GM18519 (cell line): ENCODE results near the gene COBL.

Experiments used
- ATAC-seq: cut with Tn5 transposase; IDR thresholded peaks from one replicate; pipeline ENCODE4 v1.9.1; 2021; ENCODE audit warnings: mild to moderate bottlenecking, moderate library complexity; ENCODE audit not compliant: unreplicated experiment, low FRiP score

COBL gene

DNA sequence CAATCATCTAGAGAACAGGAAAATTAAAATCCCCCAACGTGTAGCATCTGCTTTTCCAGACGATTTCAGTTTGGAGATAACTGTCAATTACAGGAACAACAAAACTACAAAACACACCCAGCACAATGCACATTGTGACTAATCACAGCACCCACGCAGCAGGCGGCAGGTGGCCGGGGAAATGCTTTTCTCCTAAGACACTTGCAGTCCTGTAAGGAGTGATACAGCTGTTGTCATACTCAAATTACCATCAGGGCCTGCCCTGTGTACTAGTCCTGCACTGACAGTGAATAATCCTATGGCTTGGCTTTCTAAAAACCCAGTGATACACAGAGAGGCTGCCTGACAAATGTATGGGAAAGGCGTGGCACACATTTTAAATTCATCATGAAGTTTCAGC is 37.8 kb downstream of the COBL start:
- no peak for ATAC-seq

DNA sequence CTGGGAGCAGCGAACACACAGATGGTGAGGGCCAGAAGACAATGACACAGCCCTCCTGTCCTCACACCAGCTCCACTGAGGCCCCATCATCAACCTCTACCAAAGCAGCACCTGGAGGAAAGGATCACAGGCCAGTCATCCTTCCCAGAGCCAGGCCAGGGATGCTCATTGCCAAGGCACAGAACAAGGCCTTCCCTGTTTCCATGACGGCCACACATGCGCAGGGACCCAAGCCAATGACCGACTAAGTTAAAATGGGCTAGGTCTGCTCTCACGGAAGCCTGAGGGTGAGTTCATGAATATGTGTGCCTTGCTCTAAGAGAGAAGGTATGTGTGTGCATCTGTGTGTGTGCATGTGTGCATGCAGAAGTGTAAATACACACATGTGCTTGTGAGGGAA is 39.6 kb downstream of the COBL start:
- ATAC-seq, result no peak

DNA sequence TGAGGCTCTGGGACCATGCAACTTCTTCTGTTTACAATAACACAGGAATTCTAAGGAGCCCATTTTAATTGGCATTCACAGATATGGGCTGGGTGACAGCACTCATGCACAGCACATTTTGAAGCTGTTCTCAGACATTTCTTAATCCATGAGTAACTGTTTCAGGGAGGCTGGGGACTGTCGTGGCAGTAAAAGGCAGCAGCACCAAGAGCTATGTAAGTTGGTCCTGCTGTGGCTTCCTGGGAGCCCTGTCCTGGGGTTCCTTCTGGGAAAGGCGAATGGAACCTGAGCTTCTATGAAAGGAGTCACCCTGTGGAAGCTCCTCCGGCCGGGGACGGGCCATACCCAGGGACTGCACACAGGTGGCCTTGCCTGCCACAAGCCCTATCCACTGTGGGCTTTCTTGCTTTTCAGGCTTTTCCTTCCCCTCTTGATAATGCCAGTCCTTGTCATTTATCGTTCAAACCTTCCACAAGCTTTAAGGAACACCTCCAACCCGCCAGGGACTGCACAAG is 40.5 kb downstream of the COBL start:
- ATAC-seq, result no peak

DNA sequence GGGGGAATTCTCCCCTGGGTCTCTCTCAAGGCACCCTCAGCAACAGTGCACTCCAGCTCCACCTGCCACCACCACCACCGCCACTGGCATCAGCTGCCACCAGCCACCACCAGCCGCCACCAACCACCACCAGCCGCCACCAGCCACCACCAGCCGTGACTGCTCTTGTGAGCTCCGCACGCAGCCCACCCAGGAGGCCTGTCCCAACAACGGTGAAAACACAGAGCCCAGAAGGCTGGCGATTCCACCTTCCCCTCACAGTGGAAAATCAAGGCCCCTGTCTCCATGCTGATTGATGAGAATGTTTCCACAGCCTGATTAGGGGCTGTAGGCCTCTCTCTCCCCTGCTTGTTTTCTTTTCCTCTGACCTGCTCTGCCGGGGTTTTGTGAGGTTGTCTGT is 41.1 kb downstream of the COBL start:
- ATAC-seq, result no peak

- ATAC-seq, result no peak
Observed at GRCh38 chr7:51274955-51275354, 41.7 kb downstream of the COBL start.

DNA sequence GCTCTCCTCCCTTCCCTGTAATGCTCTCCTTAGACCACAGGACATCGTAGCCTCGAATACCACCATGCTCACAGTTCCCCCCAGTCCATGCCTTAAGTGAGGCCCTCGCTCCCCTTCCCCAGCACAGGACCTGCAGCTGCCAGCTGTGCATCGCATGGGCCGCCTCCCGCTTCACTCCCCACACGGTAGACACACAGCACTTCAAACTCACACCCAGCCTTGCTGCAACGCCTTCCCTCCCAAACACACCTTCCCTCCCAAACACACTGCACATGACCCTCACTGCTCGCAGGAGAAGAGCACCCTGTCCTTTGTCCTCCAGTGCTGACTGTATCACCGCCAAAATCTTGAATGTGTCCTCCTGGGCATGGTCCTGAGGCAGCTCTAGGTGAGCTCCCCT is 42.6 kb downstream of the COBL start:
- no peak for ATAC-seq

DNA sequence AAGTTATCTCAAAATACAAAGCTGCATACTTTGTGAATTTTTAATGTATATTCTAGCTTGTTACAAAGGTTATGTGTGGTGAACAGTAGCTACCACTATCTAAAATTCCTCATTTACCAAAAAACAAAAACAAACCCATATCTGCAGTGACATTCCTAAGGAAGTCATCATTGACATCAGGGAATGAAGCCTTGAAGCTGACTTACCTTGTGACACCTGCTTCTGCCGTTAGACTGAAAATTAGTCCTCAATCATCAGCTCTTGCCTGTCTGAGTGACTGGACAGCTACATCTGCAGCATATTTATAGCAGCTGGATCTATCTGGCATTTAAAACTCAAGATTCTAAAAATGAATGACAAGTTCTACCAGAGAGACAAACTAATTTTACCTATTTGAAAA is 43.2 kb downstream of the COBL start:
- ATAC-seq, result no peak

- no peak for ATAC-seq
Observed at GRCh38 chr7:51270965-51271364, 45.6 kb downstream of the COBL start.

GRCh38 chr7:51269911-51270310 is 46.7 kb downstream of the COBL start:
- no peak for ATAC-seq

- no peak for ATAC-seq
Observed at GRCh38 chr7:51269321-51269720, 47.3 kb downstream of the COBL start.

DNA sequence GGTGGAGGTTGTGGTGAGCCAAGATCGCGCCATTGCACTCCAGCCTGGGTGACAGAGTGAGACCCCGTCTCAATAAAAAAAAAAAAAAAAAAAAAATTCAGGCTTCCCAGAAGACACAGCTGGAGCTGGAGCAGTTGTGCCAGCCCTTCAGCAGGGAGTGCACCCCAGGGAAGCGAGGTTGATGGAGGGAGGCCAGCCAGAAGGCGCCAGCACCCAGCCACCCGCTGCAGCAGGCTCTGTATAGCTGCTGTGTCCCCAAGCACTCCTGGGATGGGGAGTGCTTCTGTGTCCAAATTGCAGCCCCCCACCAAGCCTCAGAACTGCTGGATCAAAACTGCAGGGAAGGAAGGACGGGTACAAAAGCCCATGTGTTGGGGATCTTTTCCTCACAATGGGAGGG is 47.8 kb downstream of the COBL start:
- ATAC-seq, result no peak

GRCh38 chr7:51267169-51267568 is 49.4 kb downstream of the COBL start:
- ATAC-seq, result no peak

DNA sequence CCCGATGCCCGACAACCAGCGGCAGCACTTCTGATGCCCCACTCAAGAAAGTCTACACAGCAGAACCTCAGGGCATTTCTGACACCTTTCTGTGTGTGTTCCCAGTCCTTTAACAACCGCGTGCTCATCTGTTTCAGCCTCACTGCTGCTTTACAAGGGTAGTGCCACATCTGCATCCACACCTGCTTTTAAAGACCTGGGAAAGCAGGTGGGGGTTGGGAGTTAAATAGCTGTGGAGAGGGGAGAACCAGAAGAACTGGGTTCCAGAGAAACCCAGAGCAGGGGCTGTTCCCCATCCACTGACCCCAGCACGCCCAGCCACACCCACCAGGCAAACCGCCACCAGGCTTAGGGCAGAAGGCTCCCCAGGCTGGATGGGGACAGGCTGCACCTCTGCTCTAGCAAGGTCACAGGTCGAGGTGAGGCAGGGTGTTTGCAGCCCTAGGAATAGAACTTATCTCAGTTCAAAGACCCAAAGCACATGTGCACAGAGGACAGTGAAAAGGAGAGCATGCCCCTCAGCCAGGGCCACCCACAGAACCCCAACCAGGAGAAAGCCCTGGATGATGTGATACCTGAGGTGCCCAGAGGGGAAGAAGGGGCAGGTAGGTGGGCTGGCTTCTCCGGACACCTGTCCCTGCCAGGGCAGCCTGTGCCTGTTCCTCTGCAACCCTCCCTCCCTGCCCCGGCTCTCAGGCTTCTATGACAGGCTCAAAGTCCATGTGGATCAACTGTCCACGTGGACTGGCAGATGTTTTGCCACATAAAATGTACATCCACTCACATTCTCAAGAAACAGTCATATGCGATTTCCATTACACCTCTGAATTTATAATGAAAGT is 51.3 kb downstream of the COBL start:
- no peak for ATAC-seq

- ATAC-seq, result no peak
Observed at GRCh38 chr7:51263631-51264484, 52.8 kb downstream of the COBL start.

GRCh38 chr7:51262796-51263531 is 53.6 kb downstream of the COBL start:
- no peak for ATAC-seq

- ATAC-seq, result no peak
Observed at GRCh38 chr7:51261950-51262795, 54.4 kb downstream of the COBL start.

DNA sequence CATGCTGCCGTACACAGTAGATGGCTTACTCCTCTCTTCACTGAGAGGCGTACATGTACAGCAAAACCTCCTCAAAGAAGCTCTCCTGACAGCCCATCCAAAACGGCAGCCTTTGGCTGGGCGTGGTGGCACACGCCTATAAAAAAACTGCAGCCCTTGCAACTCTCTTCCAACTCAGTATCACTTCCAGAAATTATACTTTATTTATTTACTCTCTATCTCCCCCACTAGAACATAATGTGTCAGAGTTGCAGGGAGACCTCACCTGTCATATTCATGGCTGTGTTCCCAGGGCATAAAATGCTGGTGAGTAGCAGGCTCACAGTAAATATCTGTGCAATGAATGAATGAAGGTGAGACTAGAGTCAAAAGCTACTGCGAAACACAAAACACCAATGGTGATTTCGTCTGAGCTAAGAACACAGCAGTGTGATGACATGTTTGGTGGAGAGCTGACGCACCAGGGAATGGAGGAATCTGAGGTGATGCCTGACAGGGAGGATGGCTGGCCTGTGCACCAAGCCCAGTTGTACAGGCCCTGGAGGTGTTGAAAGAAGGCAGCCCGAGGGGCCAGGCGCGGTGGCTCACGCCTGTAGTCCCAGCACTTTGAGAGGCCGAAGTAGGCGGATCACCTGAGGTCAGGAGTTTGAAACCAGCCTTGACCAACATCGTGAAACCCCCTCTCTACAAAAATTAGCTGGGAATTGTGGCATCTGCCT is 55.3 kb downstream of the COBL start:
- ATAC-seq, result no peak

- no peak for ATAC-seq
Observed at GRCh38 chr7:51260516-51260915, 56.1 kb downstream of the COBL start.

DNA sequence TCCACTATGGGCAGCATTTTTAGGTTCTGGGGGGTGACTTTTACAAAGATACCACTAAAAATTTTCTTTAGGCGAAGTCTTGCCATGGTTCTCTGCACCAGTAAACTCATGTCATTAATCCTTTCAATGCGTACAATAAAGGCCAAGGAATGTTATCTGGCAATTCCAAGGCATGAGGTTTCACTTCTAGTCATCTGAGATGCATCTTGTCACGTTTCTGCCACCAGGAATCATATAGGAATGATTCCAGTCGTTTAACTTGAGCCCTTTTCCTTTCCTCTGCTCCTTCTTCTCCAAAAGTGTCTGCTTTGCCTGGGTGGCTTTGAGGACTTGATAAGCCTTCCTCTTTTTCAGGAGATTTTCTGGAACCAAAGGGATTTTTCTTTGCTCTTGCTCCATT is 56.8 kb downstream of the COBL start:
- ATAC-seq, result no peak
